CD14-positive monocyte (primary cell): ENCODE measurements around the gene C3orf80. TPM values are rescaled to one million over a fixed set of nuclear protein-coding genes. Genes with fewer than 3 reads are reported as not detected.

ENCODE experiments used
- DNase-seq, 3 donors: peaks; one replicate each; pipeline ENCODE4 v3.0.0-alpha.2; 2011 to 2022
- H2AFZ ChIP-seq: 2 replicates; pipeline ENCODE4 v1.6.0; 2012; ENCODE audit warnings: mild to moderate bottlenecking, low read depth, low read length, inconsistent platforms; ENCODE audit not compliant: insufficient read depth, poor library complexity, severe bottlenecking
- H3K27ac ChIP-seq, 2 donors: 1 replicate in 1 of 2; 2 replicates in 1 of 2; pipeline ENCODE4 v1.5.1; 2012 to 2013; ENCODE audit warnings: low read length in 2 of 2, control low read depth in 1 of 2, inconsistent platforms in 1 of 2, low read depth in 1 of 2, mild to moderate bottlenecking in 1 of 2
- H3K27me3 ChIP-seq, 2 donors: one replicate each; pipeline versions ENCODE4 v1.6.0 to v1.6.1; 2011 to 2013; ENCODE audit warnings: low read length in 2 of 2; ENCODE audit not compliant: control insufficient read depth in 2 of 2, insufficient read depth in 2 of 2
- H3K36me3 ChIP-seq, 2 donors: replicated peaks in 1 of 2; 1 replicate in 1 of 2; 2 replicates in 1 of 2; pipeline versions ENCODE4 v1.5.1 to v1.6.1; 2012 to 2013; ENCODE audit warnings: low read length in 2 of 2, control low read depth in 1 of 2, inconsistent platforms in 1 of 2, mild to moderate bottlenecking in 1 of 2; ENCODE audit not compliant: insufficient read depth in 2 of 2, control insufficient read depth in 1 of 2
- H3K4me1 ChIP-seq, 2 donors: 1 replicate in 1 of 2; 2 replicates in 1 of 2; pipeline versions ENCODE4 v1.5.1 to v1.6.1; 2012 to 2013; ENCODE audit warnings: low read length in 2 of 2, control low read depth in 1 of 2, inconsistent platforms in 1 of 2, mild to moderate bottlenecking in 1 of 2, moderate library complexity in 1 of 2; ENCODE audit not compliant: insufficient read depth in 2 of 2, control insufficient read depth in 1 of 2
- H3K4me2 ChIP-seq: replicated peaks from 2 replicates; pipeline ENCODE3; 2012; ENCODE audit warnings: low read length, moderate library complexity, mild to moderate bottlenecking; ENCODE audit not compliant: poor library complexity, severe bottlenecking; ENCODE audit errors: extremely low read depth
- H3K4me3 ChIP-seq, 3 experiments: fragments of 200-600 bp in 1 of 3; sonication (generic) in 1 of 3; replicated peaks in 1 of 3; 1 replicate in 2 of 3; 2 replicates in 1 of 3; pipeline ENCODE4 v1.5.1; 2011 to 2013; ENCODE audit warnings: low read length in 3 of 3, mild to moderate bottlenecking in 3 of 3, control low read depth in 2 of 3, low read depth in 2 of 3, inconsistent platforms in 1 of 3, moderate library complexity in 1 of 3
- H3K79me2 ChIP-seq: 2 replicates; pipeline ENCODE4 v1.6.0; 2012; ENCODE audit warnings: mild to moderate bottlenecking, control low read depth, inconsistent platforms, low read length, moderate library complexity; ENCODE audit not compliant: insufficient read depth
- H3K9ac ChIP-seq: 2 replicates; pipeline ENCODE4 v1.6.0; 2017; ENCODE audit warnings: low read length, mild to moderate bottlenecking; ENCODE audit not compliant: insufficient read depth, poor library complexity, severe bottlenecking
- H3K9me3 ChIP-seq, 2 donors: replicated peaks in 1 of 2; 1 replicate in 1 of 2; 2 replicates in 1 of 2; pipeline versions ENCODE4 v1.5.1 to v1.6.1; 2012 to 2013; ENCODE audit warnings: low read length in 2 of 2, control low read depth in 1 of 2; ENCODE audit not compliant: control insufficient read depth in 1 of 2, insufficient read depth in 1 of 2
- H4K20me1 ChIP-seq: 2 replicates; pipeline ENCODE4 v1.6.0; 2012; ENCODE audit warnings: mild to moderate bottlenecking, low read length, control low read depth, moderate library complexity; ENCODE audit not compliant: insufficient read depth
- H3K27ac Mint-ChIP-seq, 7 donors: one replicate each; pipeline ENCODE4 v1.8.0; 2020; ENCODE audit warnings: mild to moderate bottlenecking in 7 of 7, mixed read lengths in 7 of 7, moderate library complexity in 6 of 7, inconsistent platforms in 2 of 7
- H3K27me3 Mint-ChIP-seq, 3 donors: one replicate each; pipeline ENCODE4 v1.8.0; 2021 to 2022; ENCODE audit warnings: low read depth in 3 of 3, mild to moderate bottlenecking in 3 of 3, mixed read lengths in 3 of 3, moderate library complexity in 3 of 3, inconsistent platforms in 1 of 3
- H3K36me3 Mint-ChIP-seq, 2 donors: one replicate each; pipeline ENCODE4 v1.8.0; 2020; ENCODE audit warnings: mixed read lengths in 2 of 2, inconsistent platforms in 1 of 2, mild to moderate bottlenecking in 1 of 2
- H3K4me1 Mint-ChIP-seq: one replicate; pipeline ENCODE4 v1.8.0; 2020; ENCODE audit warnings: mild to moderate bottlenecking, mixed read lengths
- H3K4me3 Mint-ChIP-seq, 2 donors: one replicate each; pipeline ENCODE4 v1.8.0; 2020; ENCODE audit warnings: mild to moderate bottlenecking in 2 of 2, mixed read lengths in 2 of 2, moderate library complexity in 1 of 2
- H3K9me3 Mint-ChIP-seq, 7 donors: one replicate each; pipeline ENCODE4 v1.8.0; 2020 to 2022; ENCODE audit warnings: mixed read lengths in 7 of 7, mild to moderate bottlenecking in 6 of 7, moderate library complexity in 6 of 7, inconsistent platforms in 2 of 7
- WGBS: methylation state at CpG from one replicate; pipeline ENCODE4 v1.1.5; 2013; ENCODE audit warnings: missing lambda C conversion rate; ENCODE audit not compliant: insufficient coverage; 5-methylcytosine and 5-hydroxymethylcytosine counted together
- intact Hi-C, 2 donors: fragments of 100-400 bp; cut with micrococcal nuclease; formaldehyde crosslinking; loops; one replicate each; pipeline versions ENCODE4 v1.15.0 to v1.15.1; 2023
- polyA plus RNA-seq, 3 donors: library from polyadenylated mRNA; depleted of rRNA in 1 of 3; unstranded in 2 of 3; stranded (reverse) in 1 of 3; fragments of 300-500 nt in 2 of 3; fragments of >200 nt in 1 of 3; fragmentation: Illumina TruSeq in 2 of 3; gene quantifications; 1 replicate in 2 of 3; 2 replicates in 1 of 3; pipeline ENCODE4 v1.2.3, GENCODE V29; 2012 to 2021
- TF ChIP-seq, protein P1 (sequence below): fragments of 200-600 bp; IDR thresholded peaks from one replicate; pipeline ENCODE4 v1.8.0; 2022; ENCODE audit warnings: antibody characterized with exemption, mild to moderate bottlenecking

C3orf80 gene
- polyA plus RNA-seq, 3 donors, result 0.03 TPM; not detected in 2

DNA sequence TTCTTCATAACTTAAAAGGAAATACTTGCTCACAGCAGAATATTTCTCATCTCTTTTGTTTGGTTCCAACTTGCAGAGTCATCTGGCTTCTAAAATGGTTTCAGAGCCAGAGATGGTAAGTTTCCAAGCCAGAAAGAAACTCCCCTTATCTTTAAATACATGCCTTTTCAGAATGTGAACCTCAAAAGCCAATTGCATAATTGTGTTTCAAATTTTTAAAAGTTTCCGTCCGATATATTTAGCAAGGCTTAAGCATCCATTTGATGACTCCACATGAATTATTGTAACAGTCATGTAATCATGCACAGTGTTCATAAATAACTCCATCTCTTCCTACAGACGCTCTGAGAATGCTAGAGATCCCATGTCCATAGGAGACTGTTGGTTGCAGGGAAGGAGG is 40.6 kb upstream of the C3orf80 start:
- no peak overlapping the region for H3K9ac ChIP-seq
- no peaks in the 10 kb centered on the region for H4K20me1 ChIP-seq
- no peaks in the 10 kb centered on the region for H3K79me2 ChIP-seq
- no peak for DNase-seq
- no peak overlapping the region for H3K4me3 Mint-ChIP-seq
- no peak overlapping the region for H3K4me2 ChIP-seq
- TF ChIP-seq, protein P1, sequence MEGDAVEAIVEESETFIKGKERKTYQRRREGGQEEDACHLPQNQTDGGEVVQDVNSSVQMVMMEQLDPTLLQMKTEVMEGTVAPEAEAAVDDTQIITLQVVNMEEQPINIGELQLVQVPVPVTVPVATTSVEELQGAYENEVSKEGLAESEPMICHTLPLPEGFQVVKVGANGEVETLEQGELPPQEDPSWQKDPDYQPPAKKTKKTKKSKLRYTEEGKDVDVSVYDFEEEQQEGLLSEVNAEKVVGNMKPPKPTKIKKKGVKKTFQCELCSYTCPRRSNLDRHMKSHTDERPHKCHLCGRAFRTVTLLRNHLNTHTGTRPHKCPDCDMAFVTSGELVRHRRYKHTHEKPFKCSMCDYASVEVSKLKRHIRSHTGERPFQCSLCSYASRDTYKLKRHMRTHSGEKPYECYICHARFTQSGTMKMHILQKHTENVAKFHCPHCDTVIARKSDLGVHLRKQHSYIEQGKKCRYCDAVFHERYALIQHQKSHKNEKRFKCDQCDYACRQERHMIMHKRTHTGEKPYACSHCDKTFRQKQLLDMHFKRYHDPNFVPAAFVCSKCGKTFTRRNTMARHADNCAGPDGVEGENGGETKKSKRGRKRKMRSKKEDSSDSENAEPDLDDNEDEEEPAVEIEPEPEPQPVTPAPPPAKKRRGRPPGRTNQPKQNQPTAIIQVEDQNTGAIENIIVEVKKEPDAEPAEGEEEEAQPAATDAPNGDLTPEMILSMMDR, result no peak
- H3K4me1 Mint-ChIP-seq, result peaks cover 21% of the 10 kb centered on the region
- H2AFZ ChIP-seq, result no peak overlapping the region
- no peaks in the 10 kb centered on the region for H3K36me3 ChIP-seq
- no peaks in the 10 kb centered on the region for H3K27me3 ChIP-seq
- H3K27ac ChIP-seq, result no peak overlapping the region
- intact Hi-C loops, result no loop called here
- peaks cover 5 to 10% of the 10 kb centered on the region in 2 donors for H3K4me1 ChIP-seq
- WGBS, result 0% methylated on average over 2 of the region's 3 CpGs
- H3K27me3 Mint-ChIP-seq, result peaks cover 0 to under 1% (median 0%) of the 10 kb centered on the region in 3 donors
- H3K9me3 Mint-ChIP-seq, result peaks cover 0 to 6% (median 3%) of the 10 kb centered on the region in 7 donors
- no peaks in the 10 kb centered on the region for H3K36me3 Mint-ChIP-seq
- no peaks in the 10 kb centered on the region for H3K9me3 ChIP-seq
- H3K4me3 ChIP-seq, result no peak overlapping the region
- no peak overlapping the region for H3K27ac Mint-ChIP-seq

GRCh38 chr3:160185751-160186150 is 39.5 kb upstream of the C3orf80 start:
- no peaks in the 10 kb centered on the region for H3K27me3 ChIP-seq
- H3K4me3 ChIP-seq, result no peak overlapping the region
- Mint-ChIP-seq H3K27me3 (no peaks in the 10 kb centered on the region), H3K27ac (no peak overlapping the region), H3K4me1 (peaks cover 14% of the 10 kb centered on the region), H3K36me3 (no peaks in the 10 kb centered on the region), H3K4me3 (no peak overlapping the region), H3K9me3 (peaks cover 0 to 6% (median 3%) of the 10 kb centered on the region in 7 donors)
- no peak overlapping the region for H3K9ac ChIP-seq
- H3K9me3 ChIP-seq, result no peaks in the 10 kb centered on the region
- no peak overlapping the region for H2AFZ ChIP-seq
- TF ChIP-seq, protein P1, result no peak
- no peak overlapping the region for H3K4me2 ChIP-seq
- intact Hi-C loops, result no loop called here
- H3K79me2 ChIP-seq, result no peaks in the 10 kb centered on the region
- no peaks in the 10 kb centered on the region for H3K36me3 ChIP-seq
- peaks cover under 1 to 3% of the 10 kb centered on the region in 2 donors for H3K4me1 ChIP-seq
- H3K27ac ChIP-seq, result no peak overlapping the region
- no peaks in the 10 kb centered on the region for H4K20me1 ChIP-seq
- no peak for DNase-seq
